Kasumi-1 (cell line): ENCODE measurements around the gene GZMM.

Experiments
- DNase-seq, 2 experiments: peaks; one replicate each; lab custom pipeline; 2025; lab: John Stamatoyannopoulos, UW

The GZMM gene

GRCh38 chr19:535017-535835, 8.6 kb upstream of the GZMM start:
- DNase-seq, result no peak

- DNase-seq, result no peak
These were observed 7.6 kb upstream of the GZMM start for GRCh38 chr19:536031-536880.

GRCh38 chr19:536881-537404, 6.9 kb upstream of the GZMM start:
- no peak for DNase-seq

- DNase-seq, result no peak
These were observed 5.0 kb upstream of the GZMM start for GRCh38 chr19:538641-539428.

- no peak for DNase-seq
These were observed 4.3 kb upstream of the GZMM start for GRCh38 chr19:539429-540030.

GRCh38 chr19:540867-541637, 2.8 kb upstream of the GZMM start:
- no peak for DNase-seq

GRCh38 chr19:541699-542098, 2.2 kb upstream of the GZMM start:
- DNase-seq, result no peak

GRCh38 chr19:542173-542866, 1.5 kb upstream of the GZMM start:
- DNase-seq, result no peak

- no peak for DNase-seq
These were observed 3.3 kb downstream of the GZMM start for GRCh38 chr19:547117-547516.

GRCh38 chr19:547836-548720, 4.2 kb downstream of the GZMM start:
- DNase-seq, result no peak

- no peak for DNase-seq
These were observed 5.3 kb downstream of the GZMM start for GRCh38 chr19:548886-549830.

- no peak for DNase-seq
These were observed 11.0 kb downstream of the GZMM start for GRCh38 chr19:554817-555216.

GRCh38 chr19:555474-555808, 11.6 kb downstream of the GZMM start:
- no peak for DNase-seq

GRCh38 chr19:556611-557382, 12.9 kb downstream of the GZMM start:
- no peak for DNase-seq

- no peak for DNase-seq
These were observed 15.1 kb downstream of the GZMM start for GRCh38 chr19:558770-559439.

- DNase-seq, result no peak
These were observed 16.3 kb downstream of the GZMM start for GRCh38 chr19:560121-560520.

GRCh38 chr19:566403-566802, 22.6 kb downstream of the GZMM start:
- peak; percentile 99 for DNase-seq
